Iris pigment epithelial cell (primary cell): ENCODE data around the gene FAM83F.
A peak's percentile ranks its signal among the peaks of the same experiment; 100 is the strongest.
"Not testable (repeated sequence)": the region's sequence is repeated elsewhere in the genome, so short reads cannot be mapped to it uniquely, and the experiment has no call there.

Experiments used
- DNase-seq: peaks from one replicate; pipeline ENCODE4 v3.0.0-alpha.2; 2011; ENCODE audit warnings: low read depth

Gene FAM83F

DNA sequence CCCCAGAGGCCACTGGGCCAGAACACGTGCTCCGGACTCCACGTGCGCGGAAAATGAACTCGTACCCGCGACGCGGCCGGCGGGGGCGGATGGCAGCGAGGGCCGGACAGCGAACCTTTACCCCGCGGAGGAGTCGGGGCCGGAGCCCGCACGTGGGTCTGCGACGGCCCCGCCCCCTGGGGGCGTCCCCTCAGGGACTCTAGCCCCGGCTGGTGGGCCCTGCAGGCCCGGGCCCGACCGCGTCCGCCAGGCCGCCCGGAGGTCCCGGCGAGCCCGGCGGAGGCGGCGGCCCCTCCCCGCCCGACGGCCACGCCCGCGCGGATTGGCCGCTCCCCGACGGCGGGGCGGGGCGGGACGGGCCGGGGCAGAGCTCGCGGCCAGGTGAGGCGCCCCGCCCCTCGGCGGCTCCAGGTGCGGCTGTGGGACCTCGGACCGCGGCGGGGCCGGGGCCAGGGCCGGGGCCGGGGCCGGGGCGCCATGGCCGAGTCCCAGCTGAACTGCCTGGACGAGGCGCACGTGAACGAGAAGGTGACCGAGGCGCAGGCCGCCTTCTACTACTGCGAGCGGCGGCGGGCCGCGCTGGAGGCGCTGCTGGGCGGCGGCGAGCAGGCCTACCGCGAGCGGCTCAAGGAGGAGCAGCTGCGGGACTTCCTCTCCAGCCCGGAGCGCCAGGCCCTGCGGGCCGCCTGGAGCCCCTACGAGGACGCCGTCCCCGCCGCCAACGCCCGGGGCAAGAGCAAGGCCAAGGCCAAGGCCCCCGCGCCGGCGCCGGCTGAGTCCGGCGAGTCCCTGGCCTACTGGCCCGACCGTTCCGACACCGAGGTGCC lies at the start of gene FAM83F:
Gene FAM83F (plus strand): TSS at position 389 of the 827 bp plus-strand sequence. CDS start 89 bp downstream, at position 478.
- no peak for DNase-seq

DNA sequence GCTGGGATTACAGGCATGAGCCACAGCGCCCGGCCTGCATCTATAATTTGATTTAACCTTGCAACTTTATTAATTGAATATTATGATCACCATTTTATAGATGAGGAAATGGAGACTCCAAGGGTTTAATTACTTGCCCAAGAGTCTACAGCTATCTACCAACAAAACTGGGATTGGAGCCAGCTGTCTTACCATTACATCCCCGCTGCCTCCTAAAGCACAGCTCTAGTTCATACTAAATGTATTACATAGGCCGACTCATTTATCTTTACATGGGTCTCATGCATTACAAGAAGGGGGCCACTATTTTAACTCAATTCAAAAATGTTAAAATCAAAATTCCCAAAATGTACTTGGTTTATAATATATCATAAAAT lies 48.6 kb upstream of the FAM83F start:
- no peak for DNase-seq

DNA sequence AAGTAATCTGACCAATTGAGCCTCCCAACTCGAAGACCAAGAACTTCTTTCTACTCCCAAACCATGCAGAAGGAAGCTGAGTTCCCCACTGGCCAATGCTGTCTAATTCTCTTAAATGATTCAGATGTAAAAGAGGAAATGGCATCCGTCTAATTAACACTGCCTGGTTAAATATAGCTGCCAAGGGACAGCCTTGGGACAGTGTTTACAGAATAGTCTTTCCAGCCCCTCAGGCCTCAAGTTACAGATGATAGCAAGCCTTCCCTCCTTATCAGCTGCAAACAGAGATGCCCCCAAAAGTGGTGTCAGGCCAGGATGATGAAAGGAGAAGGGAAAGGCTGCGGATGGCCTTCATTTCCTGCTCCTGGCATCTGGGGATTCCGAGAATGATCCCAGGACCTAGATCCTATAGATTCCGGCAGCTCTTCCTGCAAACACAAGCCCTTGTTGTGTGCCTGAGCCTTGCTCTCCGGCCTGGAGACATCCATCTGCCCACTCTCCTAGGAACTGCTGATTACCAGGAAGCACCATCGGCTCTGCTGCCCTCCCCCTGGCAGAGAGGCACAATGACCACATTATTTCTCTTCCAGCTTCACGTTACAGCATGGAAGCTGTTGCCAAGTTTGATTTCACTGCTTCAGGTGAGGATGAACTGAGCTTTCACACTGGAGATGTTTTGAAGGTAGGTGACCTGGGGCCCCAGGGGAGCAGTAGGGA lies 48.1 kb upstream of the FAM83F start:
- no peak for DNase-seq

DNA sequence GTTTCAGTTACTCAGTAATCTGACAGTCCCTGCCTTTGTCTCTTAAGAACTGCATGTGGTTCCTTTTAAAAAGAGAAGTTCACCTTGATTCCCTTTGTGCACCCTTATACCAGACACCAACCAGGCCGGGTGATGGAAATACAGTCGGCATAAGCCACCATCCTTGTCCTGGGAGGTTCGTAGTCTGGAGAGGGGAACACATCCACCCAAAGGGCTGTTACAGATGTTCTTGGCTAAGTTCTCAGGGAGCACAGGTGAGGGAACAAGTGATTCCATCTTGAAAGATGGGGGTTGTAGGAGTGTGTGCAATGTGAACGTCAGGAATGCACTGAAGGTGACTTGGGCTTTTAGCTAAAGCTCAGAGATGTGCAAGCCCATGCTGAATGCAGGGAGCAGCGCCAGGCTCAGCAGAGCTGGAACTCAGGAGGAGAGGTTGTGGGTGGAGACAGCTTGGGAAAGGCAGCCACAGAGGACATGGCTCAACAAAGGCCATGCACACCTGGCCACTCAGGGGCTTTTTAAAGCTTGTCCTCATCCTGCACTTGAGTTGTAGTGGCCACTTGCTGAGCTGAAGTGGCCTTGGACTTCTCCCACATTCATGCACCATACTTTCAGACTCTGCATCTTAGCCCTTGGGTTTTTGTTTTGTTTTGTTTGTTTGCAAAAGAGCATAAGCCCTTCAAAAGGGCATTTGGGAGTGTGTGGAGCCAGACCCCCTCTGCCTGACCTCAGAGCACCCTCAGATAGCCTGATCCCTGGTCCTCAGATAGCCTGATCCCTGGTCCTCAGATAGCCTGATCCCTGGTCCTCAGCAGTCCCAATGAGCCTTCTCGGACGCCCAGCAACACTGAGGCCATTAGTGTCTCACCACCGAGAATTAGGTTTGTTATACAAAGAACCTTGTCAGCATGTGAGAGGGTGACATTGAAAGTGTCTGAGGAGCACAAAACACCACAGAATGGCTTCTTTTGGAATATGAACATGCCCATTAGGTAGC lies 47.2 kb upstream of the FAM83F start:
- DNase-seq: no peak

DNA sequence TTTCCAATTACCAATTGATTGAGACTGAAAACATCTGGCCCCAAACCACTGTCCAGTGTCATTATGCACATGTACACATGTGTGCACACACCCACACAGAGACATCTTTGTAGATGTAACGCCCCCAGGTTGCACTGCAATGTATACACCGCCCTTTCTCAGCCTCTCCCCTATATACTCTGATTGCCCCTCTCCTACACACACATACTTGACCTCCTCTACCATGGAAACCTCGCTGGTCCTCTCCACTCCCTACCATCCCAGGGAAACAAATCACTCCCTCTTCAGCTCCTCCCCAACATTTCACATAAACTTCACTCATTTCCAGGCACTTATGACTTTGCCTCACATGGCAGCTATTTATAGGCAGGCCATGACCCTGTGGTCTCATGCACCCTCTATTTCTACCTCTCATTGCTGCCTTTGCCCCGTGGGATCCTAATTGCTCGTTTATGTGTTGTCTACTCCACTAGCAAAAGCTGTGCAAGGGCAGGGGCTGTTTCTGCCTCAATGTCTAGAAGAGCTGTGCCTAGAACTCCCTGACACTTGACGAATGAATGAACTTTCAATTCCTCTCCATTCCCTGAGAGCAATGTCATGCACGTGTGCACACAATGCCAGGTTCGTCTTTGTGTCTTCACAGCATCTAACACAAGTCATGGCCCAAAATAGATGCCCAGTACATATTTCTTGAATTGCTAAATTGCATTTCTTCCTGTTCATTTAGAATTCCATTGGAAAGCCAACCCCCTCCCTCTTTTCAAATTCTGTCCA lies 44.6 kb upstream of the FAM83F start:
- no peak for DNase-seq

DNA sequence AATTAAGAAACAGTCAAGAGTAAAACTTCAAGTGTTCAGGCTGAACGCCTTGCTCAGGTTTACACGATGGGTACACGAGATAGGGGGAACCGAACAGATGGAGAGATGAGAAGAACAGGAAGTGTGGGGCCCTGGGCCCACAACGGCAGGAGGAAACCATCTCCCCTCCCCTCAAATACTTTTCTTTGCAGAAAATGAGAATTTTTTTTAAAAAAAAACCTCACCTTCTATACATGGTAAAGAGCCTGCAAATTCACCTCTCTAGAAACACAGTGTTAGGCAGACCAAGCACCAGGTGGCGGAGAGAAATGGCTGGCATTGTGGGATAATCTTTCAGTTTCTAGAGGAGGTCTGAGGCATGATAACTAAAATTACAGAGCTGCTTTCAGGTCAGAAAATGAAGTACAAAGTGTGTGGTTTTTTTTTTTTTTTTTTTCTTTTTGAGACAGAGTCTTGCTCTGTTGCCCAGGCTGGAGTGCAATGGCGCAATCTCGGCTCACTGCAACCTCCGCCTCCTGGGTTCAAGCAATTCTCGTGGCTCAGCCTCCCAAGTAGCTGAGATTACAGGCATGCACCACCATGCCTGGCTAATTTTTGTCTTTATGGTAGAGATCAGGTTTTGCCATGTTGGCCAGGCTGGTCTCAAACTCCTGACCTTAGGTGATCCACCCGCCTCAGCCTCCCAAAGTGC lies 43.0 kb upstream of the FAM83F start:
- DNase-seq: not testable (repeated sequence)

DNA sequence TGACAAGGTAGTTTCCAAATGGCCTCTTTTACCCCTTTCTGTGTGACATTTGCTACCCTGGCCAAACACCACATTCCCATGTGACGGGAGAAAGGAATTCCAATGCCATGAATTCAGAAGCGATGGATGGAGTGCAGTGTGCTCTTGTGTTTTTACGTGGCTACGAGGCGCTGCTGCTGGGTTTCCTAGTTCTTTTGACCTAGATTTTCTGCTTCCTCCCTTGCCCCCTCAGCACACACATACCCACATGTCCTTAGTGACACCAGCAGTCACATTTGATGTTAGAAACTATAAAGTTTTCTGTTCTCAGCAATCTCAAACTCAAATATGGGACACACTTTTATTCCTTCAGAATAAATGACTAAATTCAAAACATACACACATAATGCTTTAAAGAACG lies 42.4 kb upstream of the FAM83F start:
- no peak for DNase-seq

DNA sequence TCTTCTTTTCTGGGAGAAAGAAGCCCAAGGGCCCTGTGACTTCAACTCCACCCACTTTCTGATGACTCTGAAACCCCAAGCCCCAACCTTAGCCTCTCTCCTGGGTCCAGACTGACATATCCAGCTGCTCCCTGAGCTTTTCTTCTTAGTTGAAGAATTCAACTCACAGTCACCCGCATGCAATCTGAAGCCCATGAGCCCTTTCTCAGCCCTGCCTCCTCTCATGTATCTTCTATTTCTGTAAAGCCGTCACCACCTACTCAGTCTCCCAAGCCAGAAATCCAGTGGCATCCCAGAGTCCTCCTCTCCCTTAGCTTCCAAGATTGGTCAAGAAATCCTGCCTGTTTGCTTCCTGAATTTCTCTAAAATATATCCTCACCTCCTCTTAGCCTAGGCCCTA lies 41.7 kb upstream of the FAM83F start:
- DNase-seq: no peak

DNA sequence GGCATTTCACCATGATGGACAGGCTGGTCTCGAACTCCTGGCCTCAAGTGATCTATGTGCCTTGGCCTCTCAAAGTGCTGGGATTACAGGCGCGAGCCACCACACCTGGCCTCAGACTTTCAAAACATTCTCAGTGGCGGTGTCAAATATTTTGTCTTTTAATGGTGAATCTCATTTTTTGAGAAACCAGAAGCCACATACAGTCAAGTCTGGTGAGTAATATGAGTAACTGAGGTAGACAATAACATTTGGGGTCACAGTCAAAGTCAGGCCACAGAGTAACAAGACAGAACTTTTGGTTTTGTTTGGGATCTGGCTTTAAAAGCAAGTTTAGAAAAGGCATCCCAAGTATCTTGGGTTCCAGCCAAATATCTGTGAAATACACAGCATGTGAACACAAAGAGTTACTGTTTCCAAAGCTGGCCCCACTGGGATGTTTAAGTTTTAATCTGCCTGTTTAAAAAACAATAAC lies 40.1 kb upstream of the FAM83F start:
- peak; percentile 97 for DNase-seq

DNA sequence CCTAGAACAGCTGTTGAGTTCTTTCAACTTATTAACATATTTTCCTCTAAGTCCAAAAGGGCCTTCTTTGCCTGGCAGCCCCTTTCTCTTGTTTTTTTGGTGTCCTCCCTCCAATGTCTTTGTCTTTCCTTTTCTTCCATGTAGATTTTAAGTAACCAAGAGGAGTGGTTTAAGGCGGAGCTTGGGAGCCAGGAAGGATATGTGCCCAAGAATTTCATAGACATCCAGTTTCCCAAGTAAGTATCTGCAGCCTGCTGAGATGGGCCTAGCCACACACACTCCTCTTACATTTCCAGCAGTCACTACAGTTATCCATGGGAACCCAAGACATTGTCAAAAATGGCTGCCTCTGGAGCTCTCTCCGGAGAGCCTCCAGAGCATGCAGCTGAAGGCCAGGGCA lies 39.1 kb upstream of the FAM83F start:
- peak; percentile 20 for DNase-seq

DNA sequence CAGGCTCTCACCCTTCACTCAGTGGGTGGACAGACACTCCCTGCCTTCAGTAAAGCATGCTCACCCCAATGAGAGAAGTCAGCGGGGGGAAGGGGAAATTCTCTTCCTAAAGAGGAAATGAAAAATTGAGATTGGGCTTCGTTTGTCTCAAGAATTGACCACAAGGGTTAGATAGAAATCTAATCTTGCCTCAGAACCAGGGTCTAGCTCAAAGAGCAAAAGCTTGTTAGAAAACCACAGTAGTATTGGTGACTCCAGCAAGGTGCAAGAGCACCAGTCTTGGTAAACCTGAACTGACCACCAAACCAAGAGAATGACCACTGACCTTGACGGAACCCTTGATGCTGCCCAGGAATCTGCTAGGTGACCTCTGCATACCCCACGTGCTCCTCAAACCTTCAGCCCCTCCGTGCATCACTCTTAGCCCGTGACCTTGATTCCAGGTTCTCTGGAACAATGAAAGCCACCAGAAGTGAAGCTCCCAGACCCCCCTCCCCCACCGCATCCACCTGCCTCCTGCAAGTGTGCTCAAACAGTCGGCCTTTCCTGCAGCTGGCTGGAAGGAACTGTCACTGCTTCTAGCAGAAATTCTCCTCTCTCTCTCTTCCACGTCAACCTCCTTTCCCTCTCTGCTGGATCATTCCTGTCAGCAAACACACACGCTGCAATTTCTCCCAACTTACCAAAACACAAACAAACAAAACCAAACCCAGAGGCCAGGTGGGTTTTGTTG lies 37.7 kb upstream of the FAM83F start:
- no peak for DNase-seq

DNA sequence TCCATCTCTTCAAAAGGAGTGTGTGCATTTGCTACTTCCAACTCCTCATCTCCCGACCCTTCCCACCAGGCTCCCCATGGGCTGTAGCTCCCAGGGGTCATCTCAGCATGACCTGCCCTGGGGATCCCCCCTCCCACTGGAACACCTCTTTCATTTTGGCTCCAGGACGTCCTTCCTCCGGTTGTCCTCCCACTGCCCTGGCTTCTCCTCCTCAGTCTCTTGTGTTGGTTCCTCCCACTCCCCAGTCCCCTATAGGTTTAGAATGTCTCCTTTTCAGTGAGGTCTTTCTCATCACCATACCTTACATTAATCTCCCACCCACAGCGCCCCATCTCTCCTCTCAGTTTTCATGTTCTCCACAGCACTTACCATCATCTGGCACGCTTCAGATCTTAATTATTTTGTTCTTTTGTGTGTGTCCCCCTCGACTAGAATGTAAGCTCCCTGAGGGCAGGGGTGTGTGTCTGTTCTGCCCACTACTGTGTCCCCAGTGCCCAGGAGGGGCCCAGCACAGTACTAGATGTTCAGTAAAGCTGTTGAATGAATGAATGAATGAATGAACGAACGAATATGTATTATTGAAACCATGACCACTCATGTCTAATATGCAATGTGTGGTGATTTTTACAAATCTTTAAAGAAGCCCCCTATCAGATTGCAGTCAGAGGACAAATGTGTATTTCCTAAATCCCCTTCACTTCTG lies 36.6 kb upstream of the FAM83F start:
- DNase-seq: no peak

DNA sequence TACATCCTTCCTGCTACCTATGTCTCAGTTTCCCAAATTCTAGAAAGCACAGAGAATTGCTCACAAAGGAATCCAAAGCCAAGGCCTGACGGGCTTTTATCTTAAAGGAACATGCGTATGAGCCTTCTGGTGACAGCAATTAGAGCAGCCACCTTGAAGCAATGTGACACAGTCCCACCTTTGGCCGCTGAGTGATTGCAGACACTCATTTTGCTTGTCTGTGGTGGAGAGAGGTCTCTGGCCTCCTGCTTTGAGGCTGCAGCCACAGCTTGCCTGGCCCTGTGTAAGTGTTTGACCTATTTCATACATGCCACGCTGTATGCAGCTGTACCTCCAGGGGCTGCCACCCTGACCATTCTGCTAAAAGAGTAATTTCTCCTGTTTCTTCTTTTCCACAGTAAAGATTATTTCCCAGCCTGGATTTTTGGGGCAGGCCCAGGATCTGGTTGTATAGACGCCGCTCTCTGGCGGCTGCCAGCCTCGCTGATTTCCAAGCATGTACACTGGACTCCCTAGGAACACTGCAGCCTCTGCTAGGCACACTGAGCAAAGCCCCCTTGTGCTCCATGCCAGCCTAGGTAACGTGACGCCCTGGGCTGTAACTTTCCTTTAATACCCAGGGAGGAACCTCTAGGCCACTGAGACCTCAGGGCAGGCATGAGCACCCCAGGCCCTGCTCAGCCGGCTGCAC lies 35.7 kb upstream of the FAM83F start:
- DNase-seq: no peak

DNA sequence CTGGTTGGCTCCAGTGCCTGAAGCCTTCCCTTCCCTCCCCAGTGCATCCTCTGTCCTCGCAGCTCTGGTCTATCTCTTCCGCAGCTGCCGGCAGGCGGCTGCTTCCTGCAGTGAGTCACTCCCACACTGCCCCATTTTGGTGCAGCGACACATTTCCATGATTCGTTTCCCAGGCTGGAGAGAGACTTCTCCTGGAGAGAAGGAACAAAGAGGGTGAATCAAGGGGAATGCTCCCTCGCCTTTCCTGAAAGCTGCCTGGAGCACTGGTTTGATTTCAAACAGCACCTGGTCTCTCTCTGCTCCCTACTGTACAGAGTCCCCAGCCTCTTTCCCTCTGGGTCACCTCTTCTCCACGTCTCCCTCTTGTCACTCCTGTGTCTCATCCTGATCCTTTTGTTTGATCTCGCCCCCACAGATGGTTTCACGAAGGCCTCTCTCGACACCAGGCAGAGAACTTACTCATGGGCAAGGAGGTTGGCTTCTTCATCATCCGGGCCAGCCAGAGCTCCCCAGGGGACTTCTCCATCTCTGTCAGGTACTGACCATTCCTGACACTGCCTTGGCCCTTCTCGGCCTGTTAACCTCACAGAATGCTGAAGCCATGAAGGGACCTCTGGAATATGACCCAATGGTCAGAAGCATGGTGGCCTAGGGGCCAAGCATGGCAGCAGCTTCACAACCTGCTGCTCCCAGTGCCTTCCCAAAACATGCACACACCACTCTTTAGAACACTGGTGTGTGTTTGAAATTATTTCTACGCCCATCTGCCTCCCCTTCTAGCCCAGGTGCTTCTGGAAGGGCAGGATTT lies 34.9 kb upstream of the FAM83F start, which contains the start of gene TMA7B:
Gene TMA7B (plus strand): TSS at position 758 of the 808 bp plus-strand sequence. CDS start 3,978 bp downstream, outside the sequence.
- DNase-seq: peak; percentile 67

DNA sequence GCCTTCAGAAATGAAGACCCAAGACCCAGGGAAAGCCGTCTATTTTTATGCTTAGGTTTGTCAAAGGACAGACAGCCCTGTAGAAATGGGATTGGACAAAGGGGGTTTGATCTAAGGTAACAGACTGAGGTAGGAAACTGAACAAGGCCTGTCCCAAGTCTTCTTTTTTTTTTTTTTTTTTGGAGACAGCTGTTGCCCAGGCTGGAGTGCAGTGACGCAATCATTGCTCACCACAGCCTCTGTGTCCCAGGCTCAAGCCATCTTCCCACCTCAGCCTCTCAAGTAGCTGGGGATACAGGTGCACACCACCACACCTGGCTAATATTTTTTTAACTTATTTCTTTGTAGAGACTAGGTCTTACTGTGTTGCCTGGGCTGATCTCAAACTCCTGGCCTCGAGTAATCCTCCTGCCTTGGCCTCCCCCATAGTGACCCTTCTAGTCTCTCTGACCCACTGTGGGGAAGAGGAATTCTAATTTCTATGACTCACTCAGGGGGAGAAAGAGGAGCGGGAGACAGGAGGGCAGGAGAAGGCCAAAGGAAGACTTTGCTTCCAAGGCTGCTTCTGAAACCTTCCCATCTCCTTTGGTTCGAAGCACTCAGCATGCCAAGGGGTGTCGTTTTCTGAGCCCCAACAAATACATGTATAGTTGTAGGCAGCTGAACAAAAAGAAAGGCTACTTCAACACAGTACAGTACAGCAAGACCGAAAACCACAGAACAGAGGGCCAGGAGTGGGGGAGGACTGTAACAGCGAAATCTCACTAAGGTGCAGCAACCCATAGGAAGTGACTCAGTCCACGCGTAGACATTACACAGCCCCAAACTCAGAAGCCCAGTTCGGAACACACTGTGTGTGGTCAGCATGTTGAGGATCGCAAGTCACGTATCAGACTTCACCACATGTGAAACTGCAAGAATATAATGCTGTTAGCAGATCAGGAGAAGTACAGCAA lies 33.7 kb upstream of the FAM83F start:
- DNase-seq: peak; percentile 100

DNA sequence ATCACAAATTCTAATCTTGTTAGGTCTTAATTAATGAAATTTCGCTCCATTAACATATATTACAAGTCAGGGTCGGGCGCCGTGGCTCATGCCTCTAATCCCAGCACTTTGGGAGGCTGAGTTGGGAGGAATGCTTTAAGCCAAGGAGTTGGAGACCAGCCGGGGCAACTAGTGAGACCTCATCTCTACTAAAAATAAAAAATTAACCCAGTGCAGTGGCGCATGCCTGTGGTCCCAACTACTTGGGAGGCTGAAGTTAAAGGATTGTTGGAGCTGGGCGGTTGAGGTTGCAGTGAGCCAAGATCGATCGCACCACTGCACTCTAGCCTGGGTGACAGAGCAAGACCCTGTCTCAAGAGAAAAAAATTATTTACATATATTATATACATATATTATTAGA lies 32.7 kb upstream of the FAM83F start:
- DNase-seq: no peak

DNA sequence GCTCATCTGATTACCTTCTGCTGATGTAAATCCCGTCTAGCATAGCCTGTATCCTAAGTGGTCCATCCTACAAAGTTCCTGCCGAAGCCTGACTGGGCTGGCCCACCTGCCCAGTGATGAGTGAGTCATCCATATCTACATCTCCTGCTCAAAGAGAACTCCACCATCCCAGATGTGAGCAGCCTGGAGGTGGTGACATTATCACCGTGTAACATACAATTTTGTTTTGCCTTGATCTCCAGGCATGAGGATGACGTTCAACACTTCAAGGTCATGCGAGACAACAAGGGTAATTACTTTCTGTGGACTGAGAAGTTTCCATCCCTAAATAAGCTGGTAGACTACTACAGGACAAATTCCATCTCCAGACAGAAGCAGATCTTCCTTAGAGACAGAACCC lies 29.0 kb upstream of the FAM83F start:
- no peak for DNase-seq
